Activated CD4-positive, alpha-beta T cell treated with anti-CD3 and anti-CD28 coated beads, Interleukin-2, amount 10 ng/mL, durations not matched to agents 7 days and 5 days (primary cell): ENCODE data around the gene LCK. TPM values are rescaled to one million over a fixed set of nuclear protein-coding genes. Genes with fewer than 3 reads are reported as not detected.
"Not testable (repeated sequence)": the region's sequence is repeated elsewhere in the genome, so short reads cannot be mapped to it uniquely, and the experiment has no call there.

Source experiments
- CTCF ChIA-PET: fragments of 350-600 bp; sonication (Branson Sonifier 250); formaldehyde crosslinking; loops from one replicate; lab custom pipeline; 2021; ENCODE audit warnings: antibody characterized with exemption; lab: Charles Lee
- POLR2A ChIA-PET: fragments of 350-600 bp; sonication (Branson Sonifier 250); formaldehyde crosslinking; loops from one replicate; lab custom pipeline; 2021; ENCODE audit warnings: antibody characterized with exemption; lab: Charles Lee
- DNase-seq: peaks from one replicate; pipeline ENCODE4 v3.0.0-alpha.2; 2020
- H3K27ac Mint-ChIP-seq: one replicate; pipeline ENCODE4 v1.8.0; 2021; ENCODE audit warnings: mild to moderate bottlenecking, moderate library complexity, mixed read lengths
- H3K27me3 Mint-ChIP-seq: one replicate; pipeline ENCODE4 v1.8.0; 2021; ENCODE audit warnings: mixed read lengths
- H3K36me3 Mint-ChIP-seq: one replicate; pipeline ENCODE4 v1.8.0; 2021; ENCODE audit warnings: low read depth, mixed read lengths
- H3K4me1 Mint-ChIP-seq: one replicate; pipeline ENCODE4 v1.8.0; 2021; ENCODE audit warnings: mixed read lengths
- H3K4me3 Mint-ChIP-seq: one replicate; pipeline ENCODE4 v1.8.0; 2021; ENCODE audit warnings: mild to moderate bottlenecking, moderate library complexity, mixed read lengths
- H3K9me3 Mint-ChIP-seq: one replicate; pipeline ENCODE4 v1.8.0; 2021; ENCODE audit warnings: mixed read lengths
- total RNA-seq, 2 experiments: library from RNA; stranded (reverse); gene quantifications; one replicate each; pipeline ENCODE4 v1.2.3, GENCODE V29; 2021

Gene LCK
- total RNA-seq, 2 experiments from 2014 or later, result 434 to 495 TPM

DNA sequence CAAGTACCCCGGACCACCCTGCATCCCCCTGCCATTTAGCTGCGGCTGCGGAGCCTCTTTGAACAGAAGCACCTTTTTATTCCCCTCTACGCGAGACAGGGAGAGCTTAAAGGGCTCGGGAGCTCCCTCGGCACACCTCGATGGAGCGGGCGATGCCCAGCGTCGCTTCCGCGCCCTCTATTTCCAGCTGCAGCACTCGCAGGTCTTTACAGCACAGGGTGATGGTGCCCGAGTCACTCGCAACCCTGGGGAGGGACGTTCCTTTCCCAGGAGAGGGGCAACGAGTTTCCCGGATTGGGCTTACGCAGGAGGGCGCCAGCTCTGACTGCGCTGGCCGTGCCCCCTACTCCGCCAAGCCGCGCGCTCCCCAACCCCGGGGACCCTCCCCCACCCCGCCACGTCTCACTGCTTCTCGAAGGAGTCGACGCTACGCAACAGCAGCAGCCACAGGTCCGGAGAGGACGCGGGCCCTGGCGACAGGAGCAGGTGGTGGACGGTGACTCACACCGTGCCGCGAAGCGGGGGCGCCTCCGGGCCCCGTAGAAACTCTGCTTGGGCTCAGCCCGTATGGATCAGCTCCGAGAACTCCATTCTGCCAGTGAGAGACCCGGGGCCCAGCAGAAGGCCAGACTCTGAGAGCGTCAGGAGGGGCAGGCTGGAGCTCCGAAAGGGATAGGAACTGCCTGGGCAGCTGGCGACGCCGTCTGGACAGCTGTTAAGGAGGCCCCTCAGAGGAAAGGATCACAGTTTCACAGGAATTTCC, 9.9 kb upstream of the LCK start:
- no peaks in the 10 kb centered on the region for H3K27me3 Mint-ChIP-seq
- DNase-seq, result peak; percentile 33
- peak overlapping the region; percentile 57 for H3K27ac Mint-ChIP-seq
- ChIA-PET POLR2A (interaction anchor here (0.8 to 1.2 kb wide), 2 partner anchors 8 to 13 kb away, joined by 3 to 5 read pairs; no protein-coding TSS in a partner anchor), CTCF (interaction anchor here (0.6 to 3.4 kb wide), 12 partner anchors 7 to 131 kb away, joined by 3 to 29 read pairs (median 4); partner anchors contain the start of genes FAM167B, HDAC1 and LCK)
- H3K4me3 Mint-ChIP-seq, result peak overlapping the region; percentile 78
- H3K36me3 Mint-ChIP-seq, result no peaks in the 10 kb centered on the region
- peaks cover 38% of the 10 kb centered on the region for H3K4me1 Mint-ChIP-seq
- no peaks in the 10 kb centered on the region for H3K9me3 Mint-ChIP-seq

DNA sequence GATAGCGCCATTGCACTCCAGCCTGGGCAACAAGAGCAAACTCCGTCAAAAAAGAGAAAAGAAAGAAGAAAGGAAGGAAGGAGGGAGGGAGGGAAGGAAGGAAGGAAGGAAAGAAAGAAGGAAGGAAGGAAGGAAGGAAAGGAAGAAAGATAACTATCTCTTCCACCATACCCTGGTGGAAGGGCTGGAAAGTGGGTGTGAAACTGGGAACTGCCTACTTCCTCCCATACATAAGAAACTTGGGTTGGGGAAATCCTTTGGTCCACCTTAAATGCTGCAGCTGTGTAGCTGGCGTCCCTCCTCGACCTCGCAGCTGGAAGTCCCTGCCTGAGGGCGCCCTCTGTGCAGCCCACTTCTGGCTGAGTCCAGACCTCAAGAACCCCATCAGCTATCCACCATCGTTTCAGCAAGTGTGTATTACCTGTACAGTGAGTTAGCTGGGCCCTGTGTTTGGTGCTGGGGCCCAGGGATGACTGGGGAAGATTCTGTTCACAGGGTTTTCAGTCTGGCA, 8.7 kb upstream of the LCK start:
- no peaks in the 10 kb centered on the region for H3K9me3 Mint-ChIP-seq
- H3K4me3 Mint-ChIP-seq, result no peak overlapping the region
- ChIA-PET POLR2A (no interaction called here), CTCF (interaction anchor here (0.7 to 1.7 kb wide), 5 partner anchors 10 to 90 kb away, joined by 3 to 7 read pairs (median 5); no protein-coding TSS in a partner anchor)
- peaks cover 50% of the 10 kb centered on the region for H3K4me1 Mint-ChIP-seq
- DNase-seq, result no peak
- H3K27ac Mint-ChIP-seq, result no peak overlapping the region
- H3K27me3 Mint-ChIP-seq, result no peaks in the 10 kb centered on the region
- no peaks in the 10 kb centered on the region for H3K36me3 Mint-ChIP-seq

DNA sequence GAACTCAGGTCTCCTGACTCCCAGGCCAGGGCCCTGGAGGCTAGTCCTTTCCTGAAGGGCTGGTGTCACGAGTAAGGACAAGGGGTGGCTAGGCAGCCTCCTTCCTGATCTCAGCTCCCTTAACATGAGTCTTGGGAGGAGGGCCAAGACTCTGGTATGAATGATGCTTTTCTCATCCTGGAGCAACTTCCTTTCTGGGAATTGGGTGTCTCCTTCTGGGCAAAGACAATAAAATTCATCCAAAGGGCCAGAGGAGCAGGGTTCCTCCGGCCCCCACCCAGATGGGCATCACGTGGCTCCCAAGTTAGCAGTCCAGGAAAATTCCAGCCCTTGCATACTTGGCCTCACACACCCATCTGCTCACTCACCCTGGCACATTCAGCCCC, 4.2 kb upstream of the LCK start, which contains the start of gene FAM167B:
Gene FAM167B (plus strand): TSS at position 335 of the 386 bp plus-strand sequence. CDS start 200 bp downstream, outside the sequence.
- Mint-ChIP-seq H3K27ac (peak within 1 kb of the TSS; percentile 87), H3K36me3 (peaks cover 11% of the 10 kb centered on the region), H3K4me1 (peaks cover 57% of the 10 kb centered on the region), H3K27me3 (no peaks in the 10 kb centered on the region), H3K9me3 (no peaks in the 10 kb centered on the region), H3K4me3 (peak within 1 kb of the TSS; percentile 59)
- no peak for DNase-seq
- ChIA-PET CTCF (interaction anchor here (0.8 to 4.7 kb wide), 6 partner anchors 7 to 96 kb away, joined by 3 to 52 read pairs (median 3); no protein-coding TSS in a partner anchor), POLR2A (no interaction called here)

DNA sequence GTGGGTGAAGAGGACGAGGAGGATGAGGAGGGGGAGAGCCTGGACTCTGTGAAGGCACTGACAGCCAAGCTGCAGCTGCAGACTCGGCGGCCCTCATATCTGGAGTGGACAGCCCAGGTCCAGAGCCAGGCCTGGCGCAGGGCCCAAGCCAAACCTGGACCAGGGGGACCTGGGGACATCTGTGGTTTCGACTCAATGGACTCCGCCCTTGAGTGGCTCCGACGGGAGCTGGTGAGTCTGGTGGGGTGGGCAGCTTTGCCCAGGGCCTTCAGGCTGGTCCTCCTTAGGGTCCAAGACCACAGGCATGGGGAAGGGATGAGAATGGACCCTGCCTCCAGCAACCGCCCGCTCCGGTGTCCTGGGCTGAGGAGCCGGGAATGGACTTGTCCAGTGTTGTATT, 3.6 kb upstream of the LCK start:
- Mint-ChIP-seq H3K27ac (peak overlapping the region; percentile 87), H3K4me1 (peaks cover 51% of the 10 kb centered on the region), H3K27me3 (no peaks in the 10 kb centered on the region), H3K36me3 (peaks cover 16% of the 10 kb centered on the region), H3K4me3 (no peak overlapping the region), H3K9me3 (no peaks in the 10 kb centered on the region)
- ChIA-PET CTCF (interaction anchor here (0.6 to 4.7 kb wide), 23 partner anchors 8 to 575 kb away, joined by 3 to 52 read pairs (median 5); partner anchors contain the start of genes CCDC28B and KPNA6), POLR2A (no interaction called here)
- no peak for DNase-seq

DNA sequence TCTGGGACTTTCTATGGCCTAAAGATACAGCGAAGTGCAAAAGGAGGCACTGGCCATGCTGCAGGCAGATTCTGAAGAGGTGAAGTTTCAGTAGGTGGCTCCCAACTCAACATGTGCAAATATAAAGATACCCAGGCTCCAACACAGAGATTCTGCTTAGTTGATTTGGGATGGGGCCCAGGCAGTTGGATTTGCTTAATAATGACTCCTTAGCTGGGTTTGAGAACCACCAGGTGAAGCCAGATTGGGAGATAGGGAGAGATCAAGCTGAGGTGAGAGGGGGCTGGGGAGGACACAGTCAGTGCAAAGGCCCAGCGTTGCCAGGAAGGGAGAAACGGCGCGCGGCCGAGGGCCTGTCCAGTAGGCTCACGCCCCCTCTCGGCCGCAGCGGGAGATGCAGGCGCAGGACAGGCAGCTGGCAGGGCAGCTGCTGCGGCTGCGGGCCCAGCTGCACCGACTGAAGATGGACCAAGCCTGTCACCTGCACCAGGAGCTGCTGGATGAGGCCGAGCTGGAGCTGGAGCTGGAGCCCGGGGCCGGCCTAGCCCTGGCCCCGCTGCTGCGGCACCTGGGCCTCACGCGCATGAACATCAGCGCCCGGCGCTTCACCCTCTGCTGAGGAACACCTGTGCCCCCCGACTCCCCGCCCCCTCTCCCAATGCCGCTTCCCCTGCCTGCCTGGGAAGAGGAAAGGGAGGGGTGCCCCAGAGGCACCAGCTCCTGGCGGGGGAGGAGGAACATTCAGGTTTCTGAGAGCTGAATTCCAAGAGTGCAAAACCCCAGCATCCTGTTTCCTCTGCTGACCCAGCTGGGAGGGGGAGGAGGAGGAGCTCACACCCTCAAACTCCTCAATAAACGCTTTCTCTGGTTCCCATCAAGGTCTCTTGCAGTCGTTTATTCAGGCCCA, 2.8 kb upstream of the LCK start:
- peak overlapping the region; percentile 96 for H3K27ac Mint-ChIP-seq
- peaks cover 47% of the 10 kb centered on the region for H3K4me1 Mint-ChIP-seq
- no peaks in the 10 kb centered on the region for H3K9me3 Mint-ChIP-seq
- ChIA-PET CTCF (interaction anchor here (0.6 to 4.7 kb wide), 39 partner anchors 9 to 574 kb away, joined by 3 to 52 read pairs (median 4); partner anchors contain the start of genes CCDC28B, FAM229A, KPNA6 and TSSK3), POLR2A (interaction anchor here (0.6 to 1.2 kb wide), 5 partner anchors 33 to 576 kb away, joined by 3 to 5 read pairs (median 3); partner anchors contain the start of genes HDAC1 and MARCKSL1)
- peaks cover 24% of the 10 kb centered on the region for H3K36me3 Mint-ChIP-seq
- H3K27me3 Mint-ChIP-seq, result no peaks in the 10 kb centered on the region
- DNase-seq, result peak; percentile 78
- H3K4me3 Mint-ChIP-seq, result peak overlapping the region; percentile 59

DNA sequence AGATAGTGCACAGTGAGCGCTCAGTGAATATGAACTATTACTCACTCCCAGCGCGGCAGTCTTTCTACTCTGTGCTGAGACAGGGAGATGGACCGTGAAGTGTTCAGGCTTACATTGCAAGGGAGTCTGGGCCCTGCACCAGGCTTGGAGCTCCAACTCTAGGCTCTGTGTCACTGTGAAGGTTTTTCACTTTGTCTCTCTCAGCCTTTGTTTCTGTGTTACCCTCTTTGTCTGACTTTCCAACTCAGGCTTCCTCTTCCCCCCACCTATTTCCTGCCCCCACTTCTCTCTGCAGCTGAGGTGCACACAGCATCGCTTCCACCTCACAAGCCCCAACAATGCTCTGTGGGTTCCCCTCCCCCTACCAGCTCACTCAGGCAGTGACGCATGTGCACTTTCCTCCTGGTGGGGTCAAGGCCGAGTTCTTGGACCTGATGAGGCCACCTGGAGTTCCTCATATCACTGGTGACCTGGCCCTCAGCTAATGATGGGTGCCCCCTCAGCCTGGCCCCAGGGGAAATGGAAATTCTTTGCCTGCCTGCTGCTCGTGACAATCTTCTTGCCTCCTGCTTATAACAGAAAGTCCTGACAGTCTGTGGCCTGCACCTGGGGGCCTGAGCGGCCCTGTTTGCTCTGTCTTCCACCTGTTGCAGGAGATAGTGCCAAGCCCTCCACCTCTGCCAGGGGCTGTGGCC, 1.1 kb upstream of the LCK start:
- Mint-ChIP-seq H3K4me1 (peaks cover 52% of the 10 kb centered on the region), H3K4me3 (peak overlapping the region; percentile 95), H3K36me3 (peaks cover 38% of the 10 kb centered on the region), H3K9me3 (no peaks in the 10 kb centered on the region), H3K27ac (peak overlapping the region; percentile 96), H3K27me3 (no peaks in the 10 kb centered on the region)
- DNase-seq, result peak; percentile 90
- ChIA-PET POLR2A (interaction anchor here (0.6 to 1.6 kb wide), 5 partner anchors 10 to 1487 kb away, joined by 3 to 6 read pairs (median 4); partner anchors contain the start of gene MARCKSL1), CTCF (interaction anchor here (0.6 to 4.7 kb wide), 15 partner anchors 9 to 218 kb away, joined by 3 to 52 read pairs (median 6); partner anchors contain the start of gene KPNA6)

DNA sequence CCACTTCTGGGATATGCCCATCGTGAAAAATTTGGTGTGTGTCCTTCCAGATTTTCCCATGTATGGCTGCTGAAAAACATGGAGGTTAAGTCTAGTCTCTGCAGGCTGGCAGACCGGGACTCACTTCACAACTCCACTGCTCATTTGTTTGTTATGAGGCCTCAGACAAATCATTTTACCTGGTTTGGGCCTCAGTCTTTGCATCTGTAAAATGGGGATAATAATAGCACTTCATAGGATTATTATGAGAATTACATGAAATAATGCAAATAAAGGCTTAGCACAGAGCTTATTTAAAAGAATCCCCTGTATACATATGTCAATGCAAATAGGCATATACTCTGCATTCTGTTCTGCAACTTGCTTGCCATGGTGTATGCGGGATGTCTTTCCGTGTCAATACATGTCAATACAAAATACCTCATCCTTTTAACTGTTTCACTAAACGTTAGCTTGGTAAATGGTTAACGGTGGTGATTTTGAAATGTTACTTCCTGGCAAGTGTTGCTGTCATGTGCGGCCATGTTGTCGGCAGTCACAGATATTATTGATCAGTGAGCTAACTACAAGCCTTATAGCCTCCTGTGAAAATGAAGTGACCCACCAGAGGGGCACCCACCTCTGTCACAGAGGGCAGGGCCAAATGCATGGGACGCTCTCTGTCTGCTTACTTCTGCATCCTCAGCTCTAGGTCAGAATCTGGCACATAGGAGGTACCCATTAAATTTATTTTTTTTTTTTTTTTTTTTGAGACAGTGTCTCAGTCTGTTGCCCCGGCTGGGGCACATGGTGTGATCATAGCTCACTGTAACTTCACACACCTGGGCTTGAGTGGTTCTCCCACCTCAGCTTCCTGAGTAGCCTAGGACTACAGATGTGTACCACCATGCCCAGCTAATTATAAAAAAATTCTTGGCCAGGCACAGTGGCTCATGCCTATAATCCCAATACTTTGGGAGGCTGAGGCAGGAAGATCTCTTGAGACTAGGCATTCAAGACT, 4.3 kb downstream of the LCK start:
- Mint-ChIP-seq H3K27ac (peak overlapping the region; percentile 92), H3K27me3 (no peaks in the 10 kb centered on the region), H3K4me3 (peak overlapping the region; percentile 95)

DNA sequence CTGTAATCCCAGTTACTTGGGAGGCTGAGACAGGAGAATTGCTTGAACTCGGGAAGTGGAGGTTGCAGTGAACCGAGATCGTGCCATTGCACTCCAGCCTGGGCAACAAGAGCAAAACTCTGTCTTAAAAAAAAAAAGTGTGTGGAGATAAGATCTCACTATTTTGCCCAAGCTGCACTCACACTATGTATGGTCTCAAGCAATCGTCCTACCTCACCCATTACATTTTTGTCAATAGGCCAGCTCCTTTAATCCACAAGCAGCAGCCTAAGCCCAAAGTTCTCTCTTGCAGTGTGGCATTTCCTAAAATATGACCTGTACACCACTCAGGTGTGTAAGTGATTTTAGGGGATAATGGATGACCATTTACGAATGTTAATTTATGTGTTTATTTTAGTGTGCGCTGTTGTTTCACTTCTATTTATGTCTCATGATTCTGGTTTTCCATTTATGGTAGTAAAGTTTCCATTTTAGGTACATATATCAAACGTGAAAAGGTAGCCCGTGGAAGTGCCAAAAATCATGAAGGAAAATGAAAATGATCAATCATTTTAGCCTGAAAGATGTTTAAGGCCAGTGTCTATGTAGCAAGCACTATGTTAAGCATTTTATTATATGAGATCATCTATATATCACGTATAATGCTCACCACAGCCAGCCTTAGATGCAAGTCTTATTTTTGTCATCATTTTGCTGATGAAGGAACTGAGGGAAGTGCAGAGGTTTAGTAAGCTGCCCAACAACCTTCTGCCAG, 5.6 kb downstream of the LCK start:
- H3K4me1 Mint-ChIP-seq, result peaks cover 45% of the 10 kb centered on the region

More for the DNA sequence above, 4.3 kb downstream of the LCK start:
- Mint-ChIP-seq H3K9me3 (no peaks in the 10 kb centered on the region), H3K36me3 (peaks cover 71% of the 10 kb centered on the region), H3K4me1 (peaks cover 47% of the 10 kb centered on the region)
- POLR2A ChIA-PET, result interaction anchor here (0.6 to 0.7 kb wide), 2 partner anchors 19 to 36 kb away, joined by 3 to 5 read pairs; partner anchors contain the start of gene HDAC1
- CTCF ChIA-PET, result interaction anchor here (0.5 to 6.9 kb wide), 9 partner anchors 6 to 142 kb away, joined by 3 to 52 read pairs (median 3); partner anchors contain the start of genes FAM167B and LCK
- DNase-seq, result peak; percentile 54

DNA sequence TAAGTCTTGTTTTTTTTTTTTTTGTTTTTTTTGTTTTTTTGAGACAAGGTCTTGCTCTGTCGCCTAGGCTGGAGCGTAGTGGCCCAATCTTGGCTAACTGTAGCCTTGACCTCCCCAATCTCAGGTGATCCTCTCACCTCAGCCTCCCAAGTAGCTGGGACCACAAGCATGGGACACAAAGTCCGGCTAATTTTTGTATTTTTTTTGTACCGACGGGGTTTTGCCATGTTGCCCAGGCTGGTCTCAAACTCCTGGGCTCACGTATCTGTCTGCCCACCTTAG, 6.1 kb downstream of the LCK start:
- POLR2A ChIA-PET, result no interaction called here
- H3K4me3 Mint-ChIP-seq, result peak overlapping the region; percentile 81
- H3K27ac Mint-ChIP-seq, result peak overlapping the region; percentile 92
- H3K4me1 Mint-ChIP-seq, result peaks cover 45% of the 10 kb centered on the region
- CTCF ChIA-PET, result interaction anchor here (0.6 to 6.9 kb wide), 7 partner anchors 8 to 129 kb away, joined by 3 to 52 read pairs (median 3); partner anchors contain the start of genes FAM167B and LCK
- peaks cover 63% of the 10 kb centered on the region for H3K36me3 Mint-ChIP-seq
- H3K27me3 Mint-ChIP-seq, result no peaks in the 10 kb centered on the region
- H3K9me3 Mint-ChIP-seq, result no peaks in the 10 kb centered on the region
- DNase-seq, result no peak

More for the DNA sequence above, 5.6 kb downstream of the LCK start:
- H3K9me3 Mint-ChIP-seq, result no peaks in the 10 kb centered on the region
- ChIA-PET CTCF (interaction anchor here (0.6 to 6.9 kb wide), 9 partner anchors 7 to 244 kb away, joined by 3 to 52 read pairs (median 3); partner anchors contain the start of genes FAM167B and LCK), POLR2A (no interaction called here)
- peaks cover 68% of the 10 kb centered on the region for H3K36me3 Mint-ChIP-seq
- DNase-seq, result no peak
- H3K27me3 Mint-ChIP-seq, result no peaks in the 10 kb centered on the region
- H3K27ac Mint-ChIP-seq, result peak overlapping the region; percentile 92
- H3K4me3 Mint-ChIP-seq, result peak overlapping the region; percentile 81

DNA sequence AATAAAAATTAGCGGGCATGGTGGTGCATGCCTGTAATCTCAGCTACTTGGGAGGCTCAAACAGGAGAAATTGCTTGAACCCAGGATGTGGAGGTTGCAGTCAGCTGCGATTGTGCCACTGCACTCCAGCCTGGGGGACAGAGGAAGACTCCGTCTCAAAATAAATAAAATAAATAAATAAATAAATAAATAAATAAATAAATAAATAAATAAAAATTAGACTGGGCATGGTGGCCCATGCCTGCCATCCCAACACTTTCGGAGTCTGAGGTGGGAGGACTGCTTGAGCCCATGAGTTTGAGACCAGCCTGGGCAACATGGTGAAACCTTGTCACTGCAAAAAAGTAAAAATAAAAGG, 12.2 kb downstream of the LCK start:
- H3K9me3 Mint-ChIP-seq, H3K27ac Mint-ChIP-seq, DNase-seq, POLR2A ChIA-PET, H3K4me3 Mint-ChIP-seq, H3K27me3 Mint-ChIP-seq: not testable (repeated sequence)
- Mint-ChIP-seq H3K36me3 (peaks cover 46% of the 10 kb centered on the region), H3K4me1 (peaks cover 61% of the 10 kb centered on the region)
- CTCF ChIA-PET, result interaction anchor here (0.7 to 1.2 kb wide), 2 partner anchors 9 to 13 kb away, joined by 3 read pairs; partner anchors contain the start of gene LCK
